HEK293 (cell line): Measurements from ENCODE around the gene DLG1.

ENCODE experiments used
- CTCF ChIA-PET: fragments of 350-600 bp; formaldehyde crosslinking; extraction: SDS; loops from one replicate; lab custom pipeline; 2021; ENCODE audit warnings: antibody characterized with exemption; lab: Yijun Ruan, JAX
- POLR2A ChIA-PET: fragments of 300-600 bp; formaldehyde crosslinking; extraction: SDS; loops from one replicate; lab custom pipeline; 2020; ENCODE audit warnings: antibody characterized with exemption, inconsistent platforms; lab: Yijun Ruan, JAX
- H3K27ac ChIP-seq: fragments of 200-500 bp; sonication (Bioruptor generic); 2 replicates; pipeline ENCODE4 v1.5.1; 2014; ENCODE audit warnings: low read depth, low read length, control low read depth, inconsistent platforms; ENCODE audit errors: extremely low read depth
- H3K36me3 ChIP-seq, 2 experiments: fragments of 200-500 bp in 1 of 2; sonication (Bioruptor generic) in 1 of 2; 1 replicate in 1 of 2; 2 replicates in 1 of 2; pipeline ENCODE4 v1.5.1; 2014 to 2017; ENCODE audit warnings: inconsistent platforms in 2 of 2, low read length in 2 of 2; ENCODE audit not compliant: control insufficient read depth in 2 of 2, insufficient read depth in 1 of 2
- H3K4me1 ChIP-seq: fragments of 200-500 bp; sonication (Bioruptor generic); 2 replicates; pipeline ENCODE4 v1.5.1; 2014; ENCODE audit warnings: mild to moderate bottlenecking, low read length, inconsistent platforms; ENCODE audit not compliant: control insufficient read depth, insufficient read depth
- H3K4me3 ChIP-seq: 2 replicates; pipeline ENCODE4 v1.5.1; 2011; ENCODE audit warnings: low read depth, mild to moderate bottlenecking, control low read depth, low read length, moderate library complexity
- H3K9me3 ChIP-seq: fragments of 200-500 bp; sonication (Bioruptor generic); 2 replicates; pipeline ENCODE4 v1.5.1; 2014; ENCODE audit warnings: low read depth, low read length, inconsistent platforms; ENCODE audit not compliant: control insufficient read depth, insufficient read depth
- GFI1B ChIP-seq: fragments of 450-650 bp; formaldehyde crosslinking; IDR thresholded peaks from 2 replicates; pipeline ENCODE4 v1.5.1; 2016; ENCODE audit warnings: missing biosample characterization, missing genetic modification characterization
- GLIS1 ChIP-seq: fragments of 450-650 bp; formaldehyde crosslinking; IDR thresholded peaks from 2 replicates; pipeline ENCODE4 v1.5.1; 2016; ENCODE audit warnings: missing biosample characterization, missing genetic modification characterization
- HOXD13 ChIP-seq: sonication (generic); formaldehyde crosslinking; IDR thresholded peaks from 2 replicates; pipeline ENCODE4 v1.8.0; 2022; ENCODE audit warnings: missing genetic modification reagents, borderline replicate concordance
- KLF1 ChIP-seq: fragments of 450-650 bp; formaldehyde crosslinking; IDR thresholded peaks from 2 replicates; pipeline ENCODE4 v1.5.1; 2016; ENCODE audit warnings: missing biosample characterization, missing genetic modification characterization
- RBAK ChIP-seq: fragments of 450-650 bp; formaldehyde crosslinking; IDR thresholded peaks from 2 replicates; pipeline ENCODE4 v1.5.1; 2016; ENCODE audit warnings: missing biosample characterization, missing genetic modification characterization
- ZBTB11 ChIP-seq: fragments of 450-650 bp; formaldehyde crosslinking; conservative IDR thresholded peaks from 2 replicates; pipeline ENCODE4 v1.5.1; 2016; ENCODE audit warnings: low read depth, missing biosample characterization, missing genetic modification characterization
- ZBTB21 ChIP-seq: fragments of 450-650 bp; formaldehyde crosslinking; IDR thresholded peaks from 2 replicates; pipeline ENCODE4 v1.5.1; 2017; ENCODE audit warnings: missing biosample characterization, missing genetic modification characterization
- ZNF114 ChIP-seq: fragments of 450-650 bp; formaldehyde crosslinking; IDR thresholded peaks from 2 replicates; pipeline ENCODE4 v1.5.0; 2017; ENCODE audit warnings: missing biosample characterization, missing genetic modification characterization
- ZNF138 ChIP-seq: fragments of 450-650 bp; formaldehyde crosslinking; IDR thresholded peaks from 2 replicates; pipeline ENCODE4 v1.5.1; 2016; ENCODE audit warnings: missing biosample characterization, missing genetic modification characterization, borderline replicate concordance
- ZNF174 ChIP-seq: fragments of 450-650 bp; formaldehyde crosslinking; IDR thresholded peaks from 2 replicates; pipeline ENCODE4 v1.5.0; 2017; ENCODE audit warnings: missing biosample characterization, mild to moderate bottlenecking, missing genetic modification characterization
- ZNF23 ChIP-seq: fragments of 450-650 bp; formaldehyde crosslinking; IDR thresholded peaks from 2 replicates; pipeline ENCODE4 v1.5.1; 2016; ENCODE audit warnings: missing biosample characterization, missing genetic modification characterization, borderline replicate concordance
- ZNF280C ChIP-seq: fragments of 450-650 bp; formaldehyde crosslinking; IDR thresholded peaks from 2 replicates; pipeline ENCODE4 v1.5.1; 2016; ENCODE audit warnings: missing biosample characterization, missing genetic modification characterization
- ZNF416 ChIP-seq: fragments of 450-650 bp; formaldehyde crosslinking; IDR thresholded peaks from 2 replicates; pipeline ENCODE4 v1.5.1; 2016; ENCODE audit warnings: missing biosample characterization, missing genetic modification characterization
- ZNF423 ChIP-seq: fragments of 450-650 bp; formaldehyde crosslinking; IDR thresholded peaks from 2 replicates; pipeline ENCODE4 v1.5.1; 2016; ENCODE audit warnings: missing biosample characterization, missing genetic modification characterization
- ZNF488 ChIP-seq: fragments of 450-650 bp; formaldehyde crosslinking; IDR thresholded peaks from 2 replicates; pipeline ENCODE4 v1.5.1; 2016; ENCODE audit warnings: missing biosample characterization, missing genetic modification characterization
- ZNF549 ChIP-seq: fragments of 450-650 bp; IDR thresholded peaks from 2 replicates; pipeline ENCODE4 v1.5.1; 2018; ENCODE audit warnings: missing biosample characterization, missing genetic modification characterization, mild to moderate bottlenecking, inconsistent platforms, moderate library complexity
- ZNF629 ChIP-seq: fragments of 450-650 bp; formaldehyde crosslinking; IDR thresholded peaks from 2 replicates; pipeline ENCODE4 v1.5.1; 2017; ENCODE audit warnings: missing biosample characterization, missing genetic modification characterization
- ZNF664 ChIP-seq: fragments of 450-650 bp; formaldehyde crosslinking; IDR thresholded peaks from 2 replicates; pipeline ENCODE4 v1.5.1; 2016; ENCODE audit warnings: missing biosample characterization, missing genetic modification characterization
- ZNF747 ChIP-seq: fragments of 450-650 bp; formaldehyde crosslinking; IDR thresholded peaks from 2 replicates; pipeline ENCODE4 v1.5.1; 2016; ENCODE audit warnings: missing biosample characterization, missing genetic modification characterization
- ZNF768 ChIP-seq: fragments of 450-650 bp; formaldehyde crosslinking; IDR thresholded peaks from 2 replicates; pipeline ENCODE4 v1.5.1; 2018; ENCODE audit warnings: missing biosample characterization, mild to moderate bottlenecking, missing genetic modification characterization
- TF ChIP-seq, protein P1 (sequence below): fragments of 450-650 bp; formaldehyde crosslinking; IDR thresholded peaks from 2 replicates; pipeline ENCODE4 v1.5.1; 2016; ENCODE audit warnings: missing biosample characterization, missing genetic modification characterization
- TF ChIP-seq, protein P2 (sequence below): fragments of 450-650 bp; formaldehyde crosslinking; IDR thresholded peaks from 2 replicates; pipeline ENCODE4 v1.5.1; 2016; ENCODE audit warnings: missing biosample characterization, missing genetic modification characterization
- TF ChIP-seq, protein P3 (sequence below): fragments of 450-650 bp; IDR thresholded peaks from 2 replicates; pipeline ENCODE4 v1.5.1; 2018; ENCODE audit warnings: missing biosample characterization, mild to moderate bottlenecking, missing genetic modification characterization

The DLG1 gene

GRCh38 chr3:197256104-197256503 lies 42.3 kb downstream of the DLG1 start:
- CTCF ChIA-PET = interaction anchor here (0.6 to 4.0 kb wide), 18 partner anchors 10 to 697 kb away, joined by 3 to 40 read pairs (median 4); no protein-coding TSS in a partner anchor
- peaks cover 0 to 4% of the 10 kb centered on the region in 2 experiments; a peak in 1 of 3 replicates for H3K36me3 ChIP-seq
- no peak for TF ChIP-seq ZNF114 (tag by site-specific recombination)
- no peak for TF ChIP-seq ZNF280C (tag by site-specific recombination)
- TF ChIP-seq ZNF138 (tag by site-specific recombination) = no peak
- TF ChIP-seq, protein P1, sequence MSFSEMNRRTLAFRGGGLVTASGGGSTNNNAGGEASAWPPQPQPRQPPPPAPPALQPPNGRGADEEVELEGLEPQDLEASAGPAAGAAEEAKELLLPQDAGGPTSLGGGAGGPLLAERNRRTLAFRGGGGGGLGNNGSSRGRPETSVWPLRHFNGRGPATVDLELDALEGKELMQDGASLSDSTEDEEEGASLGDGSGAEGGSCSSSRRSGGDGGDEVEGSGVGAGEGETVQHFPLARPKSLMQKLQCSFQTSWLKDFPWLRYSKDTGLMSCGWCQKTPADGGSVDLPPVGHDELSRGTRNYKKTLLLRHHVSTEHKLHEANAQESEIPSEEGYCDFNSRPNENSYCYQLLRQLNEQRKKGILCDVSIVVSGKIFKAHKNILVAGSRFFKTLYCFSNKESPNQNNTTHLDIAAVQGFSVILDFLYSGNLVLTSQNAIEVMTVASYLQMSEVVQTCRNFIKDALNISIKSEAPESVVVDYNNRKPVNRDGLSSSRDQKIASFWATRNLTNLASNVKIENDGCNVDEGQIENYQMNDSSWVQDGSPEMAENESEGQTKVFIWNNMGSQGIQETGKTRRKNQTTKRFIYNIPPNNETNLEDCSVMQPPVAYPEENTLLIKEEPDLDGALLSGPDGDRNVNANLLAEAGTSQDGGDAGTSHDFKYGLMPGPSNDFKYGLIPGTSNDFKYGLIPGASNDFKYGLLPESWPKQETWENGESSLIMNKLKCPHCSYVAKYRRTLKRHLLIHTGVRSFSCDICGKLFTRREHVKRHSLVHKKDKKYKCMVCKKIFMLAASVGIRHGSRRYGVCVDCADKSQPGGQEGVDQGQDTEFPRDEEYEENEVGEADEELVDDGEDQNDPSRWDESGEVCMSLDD (tag by site-specific recombination) = no peak
- TF ChIP-seq ZNF664 (tag by site-specific recombination) = no peak
- TF ChIP-seq GFI1B = no peak
- TF ChIP-seq ZNF23 (tag by site-specific recombination) = no peak
- TF ChIP-seq RBAK (tag by site-specific recombination) = no peak
- TF ChIP-seq ZNF416 = no peak
- no peak for TF ChIP-seq ZBTB21 (tag by site-specific recombination)
- TF ChIP-seq GLIS1 (tag by site-specific recombination) = no peak
- TF ChIP-seq ZNF629 (tag by site-specific recombination) = no peak
- TF ChIP-seq, protein P2, sequence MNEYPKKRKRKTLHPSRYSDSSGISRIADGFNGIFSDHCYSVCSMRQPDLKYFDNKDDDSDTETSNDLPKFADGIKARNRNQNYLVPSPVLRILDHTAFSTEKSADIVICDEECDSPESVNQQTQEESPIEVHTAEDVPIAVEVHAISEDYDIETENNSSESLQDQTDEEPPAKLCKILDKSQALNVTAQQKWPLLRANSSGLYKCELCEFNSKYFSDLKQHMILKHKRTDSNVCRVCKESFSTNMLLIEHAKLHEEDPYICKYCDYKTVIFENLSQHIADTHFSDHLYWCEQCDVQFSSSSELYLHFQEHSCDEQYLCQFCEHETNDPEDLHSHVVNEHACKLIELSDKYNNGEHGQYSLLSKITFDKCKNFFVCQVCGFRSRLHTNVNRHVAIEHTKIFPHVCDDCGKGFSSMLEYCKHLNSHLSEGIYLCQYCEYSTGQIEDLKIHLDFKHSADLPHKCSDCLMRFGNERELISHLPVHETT (tag by site-specific recombination) = no peak
- H3K27ac ChIP-seq = no peak overlapping the region
- H3K4me1 ChIP-seq = no peaks in the 10 kb centered on the region
- no peak overlapping the region for H3K4me3 ChIP-seq
- POLR2A ChIA-PET = no interaction called here
- H3K9me3 ChIP-seq = no peaks in the 10 kb centered on the region

- Histone ChIP-seq H3K4me1 (no peaks in the 10 kb centered on the region), H3K36me3 (peaks cover 0 to 11% of the 10 kb centered on the region in 2 experiments; a peak in 2 of 3 replicates), H3K9me3 (no peaks in the 10 kb centered on the region), H3K4me3 (no peak overlapping the region), H3K27ac (no peak overlapping the region)
- CTCF ChIA-PET = no interaction called here
- POLR2A ChIA-PET = no interaction called here
- no peak for TF ChIP-seq KLF1 (tag by site-specific recombination)
- TF ChIP-seq, protein P3, sequence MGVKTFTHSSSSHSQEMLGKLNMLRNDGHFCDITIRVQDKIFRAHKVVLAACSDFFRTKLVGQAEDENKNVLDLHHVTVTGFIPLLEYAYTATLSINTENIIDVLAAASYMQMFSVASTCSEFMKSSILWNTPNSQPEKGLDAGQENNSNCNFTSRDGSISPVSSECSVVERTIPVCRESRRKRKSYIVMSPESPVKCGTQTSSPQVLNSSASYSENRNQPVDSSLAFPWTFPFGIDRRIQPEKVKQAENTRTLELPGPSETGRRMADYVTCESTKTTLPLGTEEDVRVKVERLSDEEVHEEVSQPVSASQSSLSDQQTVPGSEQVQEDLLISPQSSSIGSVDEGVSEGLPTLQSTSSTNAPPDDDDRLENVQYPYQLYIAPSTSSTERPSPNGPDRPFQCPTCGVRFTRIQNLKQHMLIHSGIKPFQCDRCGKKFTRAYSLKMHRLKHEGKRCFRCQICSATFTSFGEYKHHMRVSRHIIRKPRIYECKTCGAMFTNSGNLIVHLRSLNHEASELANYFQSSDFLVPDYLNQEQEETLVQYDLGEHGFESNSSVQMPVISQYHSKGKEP (tag by site-specific recombination) = no peak
- TF ChIP-seq ZNF549 (tag by site-specific recombination) = no peak
- TF ChIP-seq HOXD13 (CRISPR knock-in tag) = no peak
- TF ChIP-seq ZNF423 = no peak
- no peak for TF ChIP-seq ZBTB11
- TF ChIP-seq ZNF174 = no peak
- TF ChIP-seq ZNF768 = no peak
- TF ChIP-seq ZNF488 = no peak
- no peak for TF ChIP-seq ZNF747 (tag by site-specific recombination)
Measured at GRCh38 chr3:197253238-197253947, 45.0 kb downstream of the DLG1 start.
